SK-N-MC (cell line): ENCODE measurements around the gene ACSL3.
"Not testable (repeated sequence)": the region's sequence is repeated elsewhere in the genome, so short reads cannot be mapped to it uniquely, and the experiment has no call there.

Source experiments
- DNase-seq: peaks from one replicate; pipeline ENCODE4 v3.0.0-alpha.2; 2011; ENCODE audit warnings: low read depth, low spot score
- H3K27ac ChIP-seq: fragments of 200-600 bp; sonication (generic); 2 replicates; pipeline ENCODE4 v1.5.1; 2016; ENCODE audit warnings: mixed run types
- H3K36me3 ChIP-seq: fragments of 200-600 bp; sonication (generic); 2 replicates; pipeline ENCODE4 v1.6.1; 2017; ENCODE audit warnings: antibody characterized with exemption, low read length, mixed read lengths; ENCODE audit not compliant: insufficient read depth
- H3K4me3 ChIP-seq: fragments of 200-600 bp; sonication (generic); 2 replicates; pipeline ENCODE4 v1.5.1; 2016
- H3K9ac ChIP-seq: fragments of 200-600 bp; sonication (generic); 2 replicates; pipeline ENCODE4 v1.8.0; 2017; ENCODE audit warnings: mixed run types, mixed read lengths; ENCODE audit not compliant: insufficient read length
- H3K9me3 ChIP-seq: fragments of 200-600 bp; sonication (generic); 2 replicates; pipeline ENCODE4 v1.6.1; 2017; ENCODE audit warnings: low read depth, mild to moderate bottlenecking, antibody characterized with exemption, low read length, moderate library complexity, mixed read lengths
- EZH2 ChIP-seq: fragments of 200-600 bp; sonication (generic); IDR thresholded peaks from one replicate; pipeline ENCODE4 v1.6.1; 2017; ENCODE audit warnings: antibody characterized with exemption
- FOXP2 ChIP-seq: optimal IDR thresholded peaks from 2 replicates; pipeline ENCODE3; 2011; ENCODE audit warnings: mild to moderate bottlenecking, moderate library complexity; ENCODE audit not compliant: insufficient read depth; ENCODE audit errors: extremely low read length, control extremely low read depth
- POLR2AphosphoS5 ChIP-seq: IDR thresholded peaks from 2 replicates; pipeline ENCODE4 v1.6.1; 2012; ENCODE audit warnings: mild to moderate bottlenecking, low read depth, low read length, borderline replicate concordance

The ACSL3 gene

DNA sequence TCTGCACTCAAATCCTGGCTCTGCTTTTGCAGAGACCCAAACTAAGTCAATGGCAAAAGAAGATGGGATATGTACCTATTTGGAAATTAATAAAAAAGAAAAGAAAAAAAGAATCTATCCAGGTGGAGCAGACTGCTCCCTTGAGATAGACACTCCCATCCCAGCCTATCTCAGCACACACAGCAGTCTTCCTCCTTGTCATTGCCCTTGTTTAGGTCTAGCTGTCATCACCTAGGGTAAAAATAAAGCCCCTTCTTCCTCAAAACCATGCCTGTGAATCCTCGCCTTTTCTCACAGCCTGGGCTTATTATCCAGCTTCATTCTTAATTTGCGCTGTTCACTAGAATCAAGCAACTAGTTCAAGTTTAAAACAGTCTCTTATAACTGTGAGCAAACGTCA is 30.7 kb upstream of the ACSL3 start:
- no peak overlapping the region for H3K4me3 ChIP-seq
- H3K9me3 ChIP-seq, result no peaks in the 10 kb centered on the region
- no peak overlapping the region for H3K27ac ChIP-seq
- no peak for DNase-seq
- no peak for TF ChIP-seq EZH2
- TF ChIP-seq FOXP2, result no peak
- TF ChIP-seq POLR2AphosphoS5, result no peak
- no peaks in the 10 kb centered on the region for H3K36me3 ChIP-seq
- no peak overlapping the region for H3K9ac ChIP-seq

DNA sequence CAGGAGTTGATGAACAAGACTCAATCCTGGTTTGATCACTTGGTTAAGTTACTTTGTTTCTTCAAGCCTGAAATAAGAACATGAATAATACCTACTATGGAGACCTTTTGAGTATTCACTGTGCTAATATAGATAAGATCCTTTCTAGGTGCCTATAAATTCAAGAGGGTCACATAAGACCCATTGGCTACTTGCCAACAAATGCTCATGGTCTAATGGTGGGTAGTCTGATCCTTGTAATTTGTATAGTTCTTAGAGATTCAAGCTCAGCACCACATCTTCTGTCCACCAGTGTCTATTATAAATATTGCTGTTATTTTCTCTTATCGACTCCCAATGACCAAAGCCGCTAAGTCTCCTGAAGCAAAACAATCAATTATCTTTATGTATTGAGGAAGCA is 27.4 kb upstream of the ACSL3 start:
- DNase-seq, result no peak
- Histone ChIP-seq H3K4me3 (no peak overlapping the region), H3K9ac (no peak overlapping the region), H3K9me3 (no peaks in the 10 kb centered on the region), H3K27ac (no peak overlapping the region), H3K36me3 (no peaks in the 10 kb centered on the region)
- TF ChIP-seq EZH2, result no peak
- no peak for TF ChIP-seq POLR2AphosphoS5
- no peak for TF ChIP-seq FOXP2

DNA sequence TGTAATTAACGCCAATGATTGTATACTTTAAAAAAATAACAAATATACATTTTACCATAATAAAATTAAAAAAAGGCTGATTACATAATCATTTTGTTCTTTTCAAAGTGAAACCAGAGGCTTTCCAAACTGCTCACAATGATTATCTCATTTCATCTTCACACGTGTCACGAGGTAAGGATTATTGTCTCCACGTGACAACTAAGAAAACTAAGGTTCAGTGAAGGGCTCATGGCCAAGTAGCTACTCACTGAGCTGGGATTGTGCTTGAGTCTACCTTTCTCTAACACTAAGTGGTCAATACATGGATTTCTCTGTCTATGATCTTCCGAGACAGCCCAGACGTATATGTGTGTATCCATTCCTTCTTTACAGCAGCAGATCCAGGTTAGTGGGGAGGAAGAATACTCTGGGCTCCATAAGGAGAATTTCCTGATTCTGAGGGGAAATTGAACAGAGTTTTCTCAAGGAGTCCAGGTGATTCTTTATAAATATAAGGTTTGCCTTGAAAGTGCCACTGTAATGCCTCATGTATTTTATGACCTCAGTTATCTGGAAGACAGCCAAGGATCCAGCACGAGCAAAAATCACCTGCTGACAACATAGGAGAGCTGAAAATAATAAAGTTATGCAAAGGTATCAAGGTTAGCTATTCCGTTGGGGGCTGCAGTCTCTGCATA is 25.6 kb upstream of the ACSL3 start:
- no peak overlapping the region for H3K4me3 ChIP-seq
- H3K9me3 ChIP-seq, result no peaks in the 10 kb centered on the region
- no peak overlapping the region for H3K9ac ChIP-seq
- H3K36me3 ChIP-seq, result no peaks in the 10 kb centered on the region
- TF ChIP-seq POLR2AphosphoS5 (no peak), EZH2 (no peak)
- no peak overlapping the region for H3K27ac ChIP-seq
- DNase-seq, result no peak

DNA sequence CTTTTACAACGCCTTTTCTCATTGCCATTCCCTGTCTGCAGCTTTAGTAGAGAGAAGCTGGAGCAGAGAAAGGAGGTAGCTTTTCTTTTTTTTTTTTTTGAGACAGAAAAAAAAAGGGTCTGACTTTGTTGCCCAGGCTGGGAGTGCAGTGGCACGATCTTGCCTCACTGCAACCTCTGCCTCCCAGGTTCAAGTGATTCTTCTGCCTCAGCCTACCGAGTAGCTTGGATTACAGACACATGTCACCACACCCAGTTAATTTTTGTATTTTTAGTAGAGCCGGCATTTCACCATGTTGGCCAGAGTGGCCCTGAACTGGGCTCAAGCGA is 25.0 kb upstream of the ACSL3 start:
- Histone ChIP-seq H3K27ac (no peak overlapping the region), H3K9me3 (no peaks in the 10 kb centered on the region)
- no peak for TF ChIP-seq FOXP2
- no peak for TF ChIP-seq POLR2AphosphoS5

DNA sequence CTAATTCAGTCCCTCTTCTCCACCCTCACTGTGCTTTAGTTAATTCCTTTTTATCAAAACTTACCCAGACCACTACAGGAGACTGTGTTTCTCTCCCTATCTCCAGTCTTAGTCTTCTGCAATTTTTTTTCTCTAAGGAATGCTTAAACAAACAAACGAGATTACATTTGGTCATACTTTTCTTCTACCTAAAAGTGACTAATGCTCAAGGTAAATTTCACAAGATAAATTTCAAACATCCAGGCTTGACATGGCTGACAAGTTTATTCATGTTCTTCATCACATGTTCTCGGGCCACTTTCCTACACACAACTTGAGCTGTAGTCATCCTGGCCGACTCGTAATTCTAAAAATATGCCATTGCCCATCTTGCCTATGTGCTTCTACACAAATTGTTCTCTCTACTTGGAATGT is 23.2 kb upstream of the ACSL3 start:
- H3K4me3 ChIP-seq, result no peak overlapping the region
- no peaks in the 10 kb centered on the region for H3K9me3 ChIP-seq
- H3K36me3 ChIP-seq, result no peaks in the 10 kb centered on the region
- no peak overlapping the region for H3K27ac ChIP-seq
- no peak for TF ChIP-seq POLR2AphosphoS5
- DNase-seq, result no peak
- H3K9ac ChIP-seq, result no peak overlapping the region

More for the DNA sequence above, 25.0 kb upstream of the ACSL3 start:
- no peak for DNase-seq
- H3K36me3 ChIP-seq, result no peaks in the 10 kb centered on the region
- H3K4me3 ChIP-seq, result no peak overlapping the region
- no peak overlapping the region for H3K9ac ChIP-seq

DNA sequence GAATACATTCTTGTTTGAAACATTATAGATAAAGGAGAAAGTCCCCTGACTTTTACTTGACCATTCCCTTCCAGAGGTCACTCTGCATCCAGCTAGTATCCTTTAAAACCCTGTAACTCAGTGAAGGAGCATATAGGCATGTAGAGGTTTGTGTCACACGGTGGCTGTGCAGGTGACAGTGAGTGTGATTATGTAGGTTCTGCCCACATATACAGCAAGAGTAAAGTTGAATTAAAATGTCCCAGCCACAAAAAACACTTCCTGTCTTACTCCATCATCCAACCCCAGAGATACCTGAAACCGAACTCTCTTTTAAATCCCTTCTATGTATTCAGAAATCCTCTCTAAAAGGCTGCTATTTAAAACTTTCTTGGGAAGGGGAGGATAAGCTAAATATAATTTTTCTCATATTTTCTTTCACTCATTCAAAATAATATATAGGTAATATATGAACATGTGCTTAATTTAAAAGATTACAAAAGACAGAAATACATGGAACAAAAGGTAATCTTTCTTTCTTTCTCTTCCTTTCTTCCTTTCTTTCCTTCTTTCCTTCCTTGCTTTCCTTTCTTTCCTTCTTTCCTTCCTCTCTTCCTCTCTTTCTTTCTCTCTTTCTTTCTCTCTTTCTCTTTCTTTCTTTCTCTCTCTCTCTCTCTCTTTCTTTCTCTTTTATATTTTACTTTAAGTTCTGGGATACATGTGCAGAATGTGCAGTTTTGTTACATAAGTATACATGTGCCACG is 20.6 kb upstream of the ACSL3 start:
- Histone ChIP-seq H3K36me3 (no peaks in the 10 kb centered on the region), H3K9me3 (no peaks in the 10 kb centered on the region), H3K9ac (no peak overlapping the region), H3K27ac (no peak overlapping the region), H3K4me3 (no peak overlapping the region)
- DNase-seq, result no peak
- TF ChIP-seq POLR2AphosphoS5 (no peak), FOXP2 (no peak), EZH2 (no peak)

DNA sequence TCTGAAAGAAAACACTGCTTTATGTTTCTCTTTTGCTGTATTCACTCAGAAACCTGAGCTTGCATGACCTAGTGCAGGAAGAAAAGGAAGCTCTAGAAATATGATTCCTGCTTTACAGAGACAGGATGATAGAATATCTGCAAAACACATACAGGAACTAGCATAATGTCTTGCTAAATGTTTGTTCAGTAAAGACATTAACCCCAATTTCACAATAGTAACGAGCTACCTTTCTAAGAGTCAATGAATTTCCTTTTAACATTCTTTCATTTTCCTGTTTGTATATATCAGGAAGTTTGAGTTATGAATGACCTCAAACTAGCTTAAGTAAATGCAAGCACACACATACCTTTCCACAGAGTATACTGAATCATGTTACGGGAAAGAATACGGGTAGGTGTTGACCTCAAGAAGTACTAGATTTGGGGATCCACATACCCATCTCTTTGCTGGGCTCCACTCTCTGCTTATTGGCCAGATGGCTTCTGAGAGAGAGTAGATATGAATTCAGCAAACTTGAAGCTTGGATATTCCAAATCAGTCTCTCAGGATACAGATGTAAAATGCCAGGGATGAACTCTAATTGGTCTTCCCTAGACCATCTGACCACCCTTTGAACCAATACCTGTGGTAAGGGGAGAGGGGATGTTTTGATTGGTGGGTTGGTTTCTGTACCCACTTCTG is 18.2 kb upstream of the ACSL3 start:
- no peak overlapping the region for H3K27ac ChIP-seq
- peak overlapping the region; percentile 51 for H3K9ac ChIP-seq
- TF ChIP-seq EZH2 (no peak), FOXP2 (no peak), POLR2AphosphoS5 (no peak)
- no peak overlapping the region for H3K4me3 ChIP-seq
- no peaks in the 10 kb centered on the region for H3K36me3 ChIP-seq
- no peaks in the 10 kb centered on the region for H3K9me3 ChIP-seq
- DNase-seq, result no peak

DNA sequence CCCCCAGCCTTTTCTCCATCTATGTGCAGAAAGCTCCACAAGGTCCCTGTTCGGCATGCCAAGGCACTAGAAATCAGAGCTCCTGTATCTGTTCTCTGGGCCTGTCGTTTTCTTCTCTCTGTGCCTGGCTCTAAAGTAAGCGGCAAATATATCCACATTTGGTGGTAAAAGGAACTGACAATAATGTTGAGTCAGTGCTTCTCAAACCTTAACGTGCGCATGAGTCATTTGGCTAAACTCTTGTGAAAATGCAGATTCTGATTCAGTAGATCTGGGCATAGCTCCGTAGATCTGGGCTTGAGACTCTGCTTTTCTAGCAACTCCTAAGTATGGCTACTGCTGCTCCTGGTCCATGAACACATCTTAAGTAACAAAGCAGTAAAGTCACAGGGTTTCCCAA is 16.5 kb upstream of the ACSL3 start:
- TF ChIP-seq POLR2AphosphoS5, result no peak
- TF ChIP-seq FOXP2, result no peak
- TF ChIP-seq EZH2, result no peak
- H3K27ac ChIP-seq, result no peak overlapping the region
- no peak for DNase-seq
- H3K9ac ChIP-seq, result no peak overlapping the region
- no peaks in the 10 kb centered on the region for H3K9me3 ChIP-seq
- H3K36me3 ChIP-seq, result no peaks in the 10 kb centered on the region
- no peak overlapping the region for H3K4me3 ChIP-seq

DNA sequence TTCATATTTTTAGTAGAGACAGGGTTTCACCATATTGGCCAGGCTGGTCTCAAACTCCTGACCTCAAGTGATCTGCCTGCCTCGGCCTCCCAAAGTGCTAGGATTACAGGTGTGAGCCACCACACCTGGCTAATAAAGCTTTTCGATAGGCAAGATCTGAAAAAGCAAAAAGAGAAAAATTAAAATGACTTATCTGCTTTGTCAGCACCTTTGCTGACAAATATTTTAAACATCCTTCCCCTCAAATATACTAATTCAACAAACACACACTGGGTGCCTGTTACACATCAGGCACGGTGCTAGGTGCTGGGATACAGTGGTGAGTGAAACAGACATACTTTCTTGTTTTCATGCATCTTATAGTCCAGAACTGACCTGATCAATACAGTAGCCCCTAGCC is 15.5 kb upstream of the ACSL3 start:
- not testable (repeated sequence) for H3K4me3 ChIP-seq, DNase-seq, H3K9me3 ChIP-seq, H3K27ac ChIP-seq, H3K9ac ChIP-seq, H3K36me3 ChIP-seq
